AG10803 (cell line): ENCODE results near the gene GRM5.

Source experiments
- DNase-seq: peaks from one replicate; pipeline ENCODE4 v3.0.0; 2010; ENCODE audit warnings: low read depth
- H3K4me3 ChIP-seq: 2 replicates; pipeline ENCODE4 v1.5.1; 2011; ENCODE audit warnings: mild to moderate bottlenecking, low read length, control low read depth
- CTCF ChIP-seq: conservative IDR thresholded peaks from 2 replicates; pipeline ENCODE4 v1.5.1; 2011; ENCODE audit warnings: mild to moderate bottlenecking, low read length, control low read depth, inconsistent platforms

The GRM5 gene

GRCh38 chr11:88815505-88815904 is 250.3 kb downstream of the GRM5 start:
- TF ChIP-seq CTCF, result no peak
- no peak for DNase-seq
- H3K4me3 ChIP-seq, result no peak overlapping the region

GRCh38 chr11:88814076-88814475 is 251.7 kb downstream of the GRM5 start:
- no peak for DNase-seq
- no peak overlapping the region for H3K4me3 ChIP-seq
- TF ChIP-seq CTCF, result no peak

- TF ChIP-seq CTCF, result no peak
- no peak overlapping the region for H3K4me3 ChIP-seq
- DNase-seq, result no peak
Measured at GRCh38 chr11:88813233-88813915, 252.4 kb downstream of the GRM5 start.

- H3K4me3 ChIP-seq, result no peak overlapping the region
- no peak for TF ChIP-seq CTCF
- DNase-seq, result no peak
Measured at GRCh38 chr11:88810420-88811097, 255.2 kb downstream of the GRM5 start.

GRCh38 chr11:88809126-88809525 is 256.7 kb downstream of the GRM5 start:
- DNase-seq, result no peak
- TF ChIP-seq CTCF, result no peak
- H3K4me3 ChIP-seq, result no peak overlapping the region

GRCh38 chr11:88807349-88807748 is 258.4 kb downstream of the GRM5 start:
- no peak for TF ChIP-seq CTCF
- no peak overlapping the region for H3K4me3 ChIP-seq
- no peak for DNase-seq

GRCh38 chr11:88806410-88806809 is 259.4 kb downstream of the GRM5 start:
- no peak for TF ChIP-seq CTCF
- H3K4me3 ChIP-seq, result no peak overlapping the region
- no peak for DNase-seq
